Measurements from ENCODE around the gene IQUB.

DNA sequence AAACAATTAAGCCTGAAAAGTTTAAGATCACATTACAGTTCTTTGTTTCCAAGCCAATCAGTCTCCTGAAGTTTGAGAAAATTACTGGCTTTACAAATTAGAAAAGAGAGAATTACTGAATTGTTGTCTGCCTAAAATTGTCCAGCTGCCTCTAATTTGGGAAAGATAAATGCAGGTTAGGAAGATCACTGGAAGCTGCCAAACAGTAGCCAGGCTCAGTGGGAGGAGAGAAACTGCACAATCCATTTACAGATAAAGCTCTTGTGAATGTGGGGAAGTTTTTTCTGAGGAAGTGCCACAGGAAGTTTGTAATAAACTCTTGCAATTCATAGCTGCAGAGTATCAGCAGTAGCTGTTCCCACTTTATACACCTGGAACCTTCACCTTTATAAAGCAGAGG lies 100.7 kb downstream of the IQUB start:
- TF ChIP-seq, protein P1, sequence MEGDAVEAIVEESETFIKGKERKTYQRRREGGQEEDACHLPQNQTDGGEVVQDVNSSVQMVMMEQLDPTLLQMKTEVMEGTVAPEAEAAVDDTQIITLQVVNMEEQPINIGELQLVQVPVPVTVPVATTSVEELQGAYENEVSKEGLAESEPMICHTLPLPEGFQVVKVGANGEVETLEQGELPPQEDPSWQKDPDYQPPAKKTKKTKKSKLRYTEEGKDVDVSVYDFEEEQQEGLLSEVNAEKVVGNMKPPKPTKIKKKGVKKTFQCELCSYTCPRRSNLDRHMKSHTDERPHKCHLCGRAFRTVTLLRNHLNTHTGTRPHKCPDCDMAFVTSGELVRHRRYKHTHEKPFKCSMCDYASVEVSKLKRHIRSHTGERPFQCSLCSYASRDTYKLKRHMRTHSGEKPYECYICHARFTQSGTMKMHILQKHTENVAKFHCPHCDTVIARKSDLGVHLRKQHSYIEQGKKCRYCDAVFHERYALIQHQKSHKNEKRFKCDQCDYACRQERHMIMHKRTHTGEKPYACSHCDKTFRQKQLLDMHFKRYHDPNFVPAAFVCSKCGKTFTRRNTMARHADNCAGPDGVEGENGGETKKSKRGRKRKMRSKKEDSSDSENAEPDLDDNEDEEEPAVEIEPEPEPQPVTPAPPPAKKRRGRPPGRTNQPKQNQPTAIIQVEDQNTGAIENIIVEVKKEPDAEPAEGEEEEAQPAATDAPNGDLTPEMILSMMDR (IDR thresholded peaks at IDR 0.05; ENCODE audit: borderline replicate concordance, extremely low read depth, low read length, poor library complexity, severe bottlenecking), result no peak
- no peak for TF ChIP-seq EZH2 (IDR thresholded peaks at IDR 0.05; ENCODE audit: borderline replicate concordance, low read depth, low read length, severe bottlenecking)
